ENCODE results near the gene KCTD3. TPM values are rescaled to one million over a fixed set of nuclear protein-coding genes. Genes with fewer than 3 reads are reported as not detected.

Gene KCTD3
- total and polyA plus RNA-seq, 2 of the 13 experiments (the other 11 are each of a cell fraction or from before 2014, with no cell fraction given), result 49.8 to 68.1 TPM

DNA sequence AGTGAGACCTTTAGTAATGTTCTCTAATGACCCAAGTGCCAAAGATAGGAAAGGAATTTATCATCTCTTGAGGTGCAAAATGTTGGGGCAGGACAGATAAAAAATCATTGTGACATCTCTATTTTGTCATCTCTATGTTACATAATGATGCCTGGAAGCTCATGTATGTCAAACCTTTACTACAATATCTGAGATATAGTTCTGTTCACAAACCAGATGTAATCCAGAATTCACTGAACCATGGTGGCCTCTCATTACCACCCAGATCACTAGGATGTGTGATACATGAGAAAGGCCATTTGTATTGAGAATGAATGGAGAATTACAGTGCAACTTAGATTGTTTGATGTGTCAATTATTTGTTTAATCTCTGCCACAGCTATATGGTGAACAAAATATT lies 22.0 kb upstream of the KCTD3 start:
- no peak for ATAC-seq
- Histone ChIP-seq H3K36me3 (replicated peaks in 1 of 2; ENCODE audit: control insufficient read depth in 1 of 2, insufficient read depth in 2 of 2, low read length in 2 of 2) (no peaks in the 10 kb centered on the region), H3K79me2 (ENCODE audit: insufficient read depth, low read length) (no peaks in the 10 kb centered on the region), H3K9me3 (ENCODE audit: low read length) (no peaks in the 10 kb centered on the region), H4K20me1 (ENCODE audit: insufficient read depth, low read length) (no peaks in the 10 kb centered on the region), H3K4me3 (replicated peaks in 1 of 3; ENCODE audit: insufficient read depth in 1 of 3, low read depth in 2 of 3, low read length in 3 of 3) (no peak overlapping the region), H3K27me3 (ENCODE audit: control insufficient read depth in 1 of 2, insufficient read depth in 2 of 2, low read length in 2 of 2) (no peaks in the 10 kb centered on the region), H2AFZ (ENCODE audit: low read length) (no peak overlapping the region), H3K27ac (ENCODE audit: extremely low read length, insufficient read depth, low read length) (no peak overlapping the region), H3K4me2 (ENCODE audit: low read depth, low read length) (no peak overlapping the region), H3K4me1 (ENCODE audit: insufficient read depth, low read length) (peaks cover 10% of the 10 kb centered on the region), H3K9ac (ENCODE audit: insufficient read depth, low read depth, low read length) (no peak overlapping the region)
- CTCF ChIA-PET (ENCODE audit: low intra/inter-chr PET ratio, low total read pairs), result no interaction called here
- FAIRE-seq, result no peak
- BruUV-seq (replicated peaks), result no TSS peak
- POLR2A ChIA-PET, result no interaction called here
- in situ Hi-C loops (cut with HindIII; ENCODE audit: extremely low pct_ligation_motif_present, low pct_unique_long_range_greater_than_20kb) (no loop called here), intact Hi-C loops (cut with micrococcal nuclease; ENCODE audit: unreplicated experiment) (no loop called here)
- no peak for TF ChIP-seq ZNF543 (CRISPR knock-in tag; IDR thresholded peaks at IDR 0.05)
- no peak for TF ChIP-seq DPF2 (CRISPR knock-in tag; IDR thresholded peaks at IDR 0.05; ENCODE audit: borderline replicate concordance, low read depth)
- no peak for TF ChIP-seq ZNF589 (CRISPR knock-in tag; conservative IDR thresholded peaks at IDR 0.05)
- TF ChIP-seq NR2C2 (CRISPR knock-in tag; IDR thresholded peaks at IDR 0.05; ENCODE audit: borderline replicate concordance), result no peak
- no peak for TF ChIP-seq ZNF3 (CRISPR knock-in tag; IDR thresholded peaks at IDR 0.05)
- no peak for TF ChIP-seq ZFP36L1 (CRISPR knock-in tag; IDR thresholded peaks at IDR 0.05)
- no peak for TF ChIP-seq HNRNPK (IDR thresholded peaks at IDR 0.05; ENCODE audit: low read depth, low read length, poor library complexity, severe bottlenecking)
- DNase-seq (ENCODE audit: low spot score), result no peak

DNA sequence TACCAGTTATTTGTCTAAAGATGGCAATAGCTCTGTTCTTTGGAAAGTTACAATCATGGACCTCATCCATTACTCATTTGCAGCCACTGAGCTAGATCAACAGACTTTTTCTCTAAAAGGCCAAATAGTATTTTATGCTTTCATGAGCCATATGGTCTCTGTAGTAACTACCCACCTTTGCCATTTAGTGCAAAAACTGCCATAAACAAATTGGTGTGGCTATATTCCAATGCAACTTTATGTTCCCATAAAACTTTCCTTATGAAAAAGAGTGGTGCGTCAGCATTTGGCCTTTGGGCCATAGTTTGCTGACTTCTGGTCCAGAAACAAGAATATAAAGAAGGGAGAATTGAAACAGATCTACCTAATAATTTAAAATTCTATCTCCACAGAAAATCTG lies 20.1 kb upstream of the KCTD3 start:
- ChIA-PET POLR2A (no interaction called here), CTCF (ENCODE audit: low intra/inter-chr PET ratio, low total read pairs) (no interaction called here)
- FAIRE-seq (no peak), ATAC-seq (no peak), DNase-seq (ENCODE audit: low spot score) (no peak)
- H3K27me3 ChIP-seq (ENCODE audit: control insufficient read depth in 1 of 2, insufficient read depth in 2 of 2, low read length in 2 of 2), result no peaks in the 10 kb centered on the region
- no peaks in the 10 kb centered on the region for H3K79me2 ChIP-seq (ENCODE audit: insufficient read depth, low read length)
- H3K27ac ChIP-seq (ENCODE audit: extremely low read length, insufficient read depth, low read length), result no peak overlapping the region
- H3K4me1 ChIP-seq (ENCODE audit: insufficient read depth, low read length), result peaks cover 10% of the 10 kb centered on the region
- no peak for TF ChIP-seq POLR2AphosphoS2 (IDR thresholded peaks at IDR 0.05; ENCODE audit: low read depth, low read length)
- H4K20me1 ChIP-seq (ENCODE audit: insufficient read depth, low read length), result no peaks in the 10 kb centered on the region
- no peaks in the 10 kb centered on the region for H3K36me3 ChIP-seq (replicated peaks in 1 of 2; ENCODE audit: control insufficient read depth in 1 of 2, insufficient read depth in 2 of 2, low read length in 2 of 2)
- in situ Hi-C loops (cut with HindIII; ENCODE audit: extremely low pct_ligation_motif_present, low pct_unique_long_range_greater_than_20kb), result no loop called here
- intact Hi-C loops (cut with micrococcal nuclease; ENCODE audit: unreplicated experiment), result no loop called here
- BruUV-seq (replicated peaks), result no TSS peak
- 90% methylated on average over 1 of the region's 1 CpG for WGBS (ENCODE audit: low lambda C conversion rate)
- no peak overlapping the region for H3K4me3 ChIP-seq (replicated peaks in 1 of 3; ENCODE audit: insufficient read depth in 1 of 3, low read depth in 2 of 3, low read length in 3 of 3)
- no peak overlapping the region for H3K4me2 ChIP-seq (ENCODE audit: low read depth, low read length)
- no peak overlapping the region for H3K9ac ChIP-seq (ENCODE audit: insufficient read depth, low read depth, low read length)
- H3K9me3 ChIP-seq (ENCODE audit: low read length), result no peaks in the 10 kb centered on the region
- no peak overlapping the region for H2AFZ ChIP-seq (ENCODE audit: low read length)

All from HepG2 (cell line).